ENCODE data around the gene CEP85L.
"Not testable (repeated sequence)": the region's sequence is repeated elsewhere in the genome, so short reads cannot be mapped to it uniquely, and the experiment has no call there.

Gene CEP85L

DNA sequence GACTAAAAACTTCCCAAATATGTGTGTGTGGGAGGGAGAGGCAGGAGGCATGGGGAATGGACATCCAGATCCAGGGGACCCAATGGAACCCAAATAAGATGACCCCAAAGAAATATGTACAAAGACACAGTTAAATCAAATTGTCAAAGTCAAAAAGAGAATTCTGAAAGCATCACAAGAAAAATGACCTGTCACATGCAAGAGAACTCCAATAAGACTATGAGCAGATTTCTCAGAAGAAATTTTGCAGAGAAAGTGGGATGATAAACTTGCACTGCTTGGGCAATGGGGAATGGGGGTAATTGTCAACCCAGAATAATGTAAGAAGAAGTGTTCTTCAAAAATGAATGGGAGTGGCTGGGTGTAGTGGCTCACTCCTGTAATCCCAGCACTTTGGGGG is 162.8 kb downstream of the CEP85L start:
- DNase-seq, result no peak

GRCh38 chr6:118485601-118486550 is 165.5 kb downstream of the CEP85L start:
- no peak for DNase-seq

DNA sequence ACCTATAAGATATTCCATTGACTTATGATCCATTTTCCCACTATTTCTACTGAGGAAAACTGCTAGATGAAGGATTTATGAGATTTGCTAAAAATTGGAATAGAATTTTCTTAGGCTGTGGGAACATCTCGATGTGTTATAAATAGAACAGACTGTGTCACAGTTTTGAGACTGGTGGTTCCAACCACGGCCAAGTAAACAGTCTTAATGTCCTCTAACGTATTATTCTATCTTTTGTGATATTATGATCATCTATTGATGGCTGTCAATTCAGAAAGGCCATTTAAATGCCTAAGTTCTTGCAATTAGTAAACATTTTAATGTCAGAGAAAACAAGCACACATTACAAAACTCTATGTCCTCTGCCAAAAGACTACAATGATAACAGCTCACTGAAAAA is 174.8 kb downstream of the CEP85L start:
- DNase-seq, result no peak

GRCh38 chr6:118473266-118473665 is 178.1 kb downstream of the CEP85L start:
- DNase-seq, result no peak

DNA sequence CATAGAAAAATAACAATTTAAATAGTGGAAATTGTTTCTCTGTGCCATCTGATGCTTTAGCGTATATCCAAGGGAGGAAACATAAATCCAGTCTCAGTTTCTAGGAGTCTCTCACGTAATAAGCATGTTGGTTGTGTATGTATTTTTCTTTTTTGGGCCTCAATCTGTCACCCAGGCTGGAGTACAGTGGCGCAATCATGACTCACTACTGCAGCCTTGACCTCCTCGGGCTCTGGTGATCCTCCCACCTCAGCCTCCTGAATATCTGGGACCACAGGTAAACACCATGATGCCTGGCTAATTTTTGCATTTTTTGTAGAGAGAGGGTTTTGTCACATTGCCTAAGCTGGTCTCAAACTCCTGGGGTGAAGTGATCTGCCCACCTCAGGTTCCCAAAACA is 181.9 kb downstream of the CEP85L start:
- no peak for DNase-seq

DNA sequence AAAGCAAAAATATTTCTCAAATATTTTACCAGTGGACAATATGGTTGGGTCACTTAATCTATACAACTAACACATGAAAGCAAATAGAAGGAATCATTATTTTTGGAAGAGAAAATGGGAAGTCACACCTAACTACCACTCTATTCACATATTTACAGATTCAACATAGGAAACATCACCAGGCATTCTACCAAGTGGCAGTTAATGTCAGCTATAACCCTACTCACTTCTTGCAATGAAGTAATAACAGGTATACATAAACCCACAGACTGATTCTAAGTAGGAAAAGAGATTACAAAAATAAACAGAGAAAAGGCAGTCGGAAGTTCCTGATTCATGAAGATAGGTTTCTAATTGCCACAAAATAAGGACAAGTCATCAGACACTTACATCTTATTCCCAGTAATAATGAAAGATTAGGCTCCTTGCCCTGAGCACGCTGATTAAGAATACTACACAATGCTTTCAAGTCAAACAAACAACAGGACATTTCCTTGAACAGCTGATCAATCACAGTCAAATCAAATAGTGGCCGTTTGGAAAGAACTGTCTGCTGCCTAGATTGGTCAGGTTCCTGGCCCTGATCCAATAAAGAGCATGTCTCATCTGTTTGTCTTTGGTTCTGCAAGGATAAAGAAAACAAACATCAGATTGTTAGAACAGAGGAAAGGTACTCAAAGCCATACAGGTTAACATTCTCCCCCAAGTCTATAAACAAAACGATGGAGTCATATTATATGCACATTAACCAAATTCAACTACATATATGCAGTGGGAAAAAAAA is 182.5 kb downstream of the CEP85L start:
- DNase-seq, result no peak

DNA sequence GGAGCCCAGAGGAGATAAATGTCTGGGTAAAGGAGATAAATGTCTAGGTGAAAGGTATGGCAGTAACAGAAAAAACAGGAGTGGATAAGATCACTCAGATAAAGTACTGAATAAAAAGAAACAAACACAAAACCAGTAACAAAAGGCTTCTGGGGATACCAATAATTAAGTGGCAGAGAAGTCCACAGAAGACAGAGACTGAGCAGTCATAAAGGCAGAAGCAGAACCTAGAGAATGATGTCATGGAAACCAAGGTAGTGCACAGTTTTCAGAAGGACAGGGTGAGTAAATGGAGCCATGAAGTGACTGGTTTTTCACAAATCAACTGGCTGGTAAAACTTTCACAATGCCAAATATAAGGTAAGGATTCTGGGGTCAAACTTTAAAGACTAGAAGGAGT is 184.2 kb downstream of the CEP85L start:
- DNase-seq, result no peak

DNA sequence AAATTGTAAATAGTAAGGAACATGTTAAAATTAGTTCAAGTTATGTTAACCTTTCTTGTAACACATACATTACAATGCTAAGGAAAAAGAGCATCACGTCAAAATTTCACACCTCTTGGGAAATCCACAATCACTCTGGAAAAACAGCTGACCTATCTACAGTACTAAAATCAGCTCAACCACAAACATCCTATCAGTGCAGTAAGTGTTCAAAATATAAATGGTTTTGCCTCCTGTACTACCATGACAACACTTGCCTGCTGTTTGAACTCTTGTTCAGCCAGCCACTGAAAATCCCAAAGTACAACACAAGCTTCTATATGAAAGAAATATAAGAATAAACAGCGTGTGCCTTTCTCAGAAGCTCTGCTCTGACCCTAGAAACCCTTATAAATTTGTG is 186.8 kb downstream of the CEP85L start:
- no peak for DNase-seq

DNA sequence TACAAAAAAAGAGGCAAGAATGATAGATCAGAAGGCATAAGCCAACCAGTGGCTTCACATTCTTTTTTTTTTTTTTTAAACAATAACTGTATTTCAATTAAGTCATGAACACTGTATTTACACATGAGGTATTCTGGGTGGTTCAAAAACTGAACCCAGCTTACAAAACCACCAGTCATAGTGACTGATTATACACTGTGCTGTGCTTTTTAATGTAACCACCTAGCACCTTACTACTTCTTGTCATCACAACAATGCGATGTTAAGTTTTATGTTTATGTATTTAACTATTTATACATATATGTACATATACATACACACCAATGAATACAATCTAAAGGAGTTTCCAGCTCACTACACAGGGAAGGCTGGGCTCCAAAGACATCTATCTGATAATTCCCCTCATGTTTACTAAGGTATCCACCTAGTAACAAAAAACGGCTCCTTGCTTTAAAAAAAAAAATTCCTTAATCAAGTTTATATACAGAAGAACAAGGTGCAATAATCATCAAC is 190.4 kb downstream of the CEP85L start:
- no peak for DNase-seq

DNA sequence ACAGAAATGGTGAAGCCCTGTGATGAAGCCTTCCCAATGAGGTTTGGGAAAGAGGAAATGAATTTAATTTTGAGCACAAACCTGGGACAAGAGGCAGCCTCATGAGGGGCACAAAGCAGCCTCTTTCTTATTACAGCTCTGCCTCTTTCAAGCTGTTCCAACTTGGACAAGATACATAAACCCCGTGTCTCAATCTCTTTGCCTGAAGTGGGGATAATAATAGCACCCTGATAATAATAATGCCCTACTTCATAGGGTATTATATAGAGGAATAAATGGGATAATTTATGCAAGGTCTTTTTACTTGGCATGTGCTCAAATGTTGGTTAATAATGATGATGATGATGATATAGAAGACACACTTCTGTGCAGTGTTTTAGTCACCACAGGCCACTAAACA is 194.4 kb downstream of the CEP85L start:
- DNase-seq, result no peak

DNA sequence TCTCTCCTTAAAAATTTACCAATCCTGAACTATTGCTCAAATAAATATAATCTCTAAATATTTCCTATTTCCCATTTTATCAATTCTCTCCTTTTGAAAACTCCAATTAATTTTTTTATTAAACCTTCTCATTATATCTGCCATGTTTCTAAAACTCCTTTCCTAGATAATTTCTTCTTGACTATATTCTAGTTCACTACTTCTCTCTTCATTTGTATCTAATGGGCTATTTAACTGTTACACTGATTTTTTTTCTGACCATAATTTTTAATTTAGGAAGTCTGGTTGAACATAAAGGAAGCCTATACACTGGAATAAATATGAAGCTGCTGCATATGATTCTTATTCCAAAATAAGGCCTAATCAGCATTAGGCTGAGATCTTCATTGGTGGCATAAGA is 199.6 kb downstream of the CEP85L start:
- DNase-seq, result no peak

GRCh38 chr6:118444796-118445195 is 206.6 kb downstream of the CEP85L start:
- DNase-seq, result no peak

DNA sequence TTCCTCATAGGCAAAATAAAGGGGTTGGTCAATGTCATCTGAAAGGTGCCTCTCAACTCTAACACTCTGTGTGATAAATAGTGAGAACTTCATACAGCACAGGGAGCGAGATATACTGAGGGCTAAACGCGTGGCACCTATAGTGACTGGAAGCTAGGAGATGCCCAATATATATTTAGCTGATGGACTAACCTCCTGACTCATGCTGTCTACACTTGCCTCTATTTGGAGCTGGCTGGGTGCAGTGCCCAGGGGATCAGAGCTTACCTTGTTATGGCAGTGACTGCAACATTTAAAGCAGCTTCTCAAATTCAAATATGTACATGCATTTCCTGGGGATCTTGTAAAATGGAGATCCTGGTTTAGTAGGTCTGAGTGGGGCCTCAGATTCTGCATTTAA is 214.9 kb downstream of the CEP85L start:
- no peak for DNase-seq

DNA sequence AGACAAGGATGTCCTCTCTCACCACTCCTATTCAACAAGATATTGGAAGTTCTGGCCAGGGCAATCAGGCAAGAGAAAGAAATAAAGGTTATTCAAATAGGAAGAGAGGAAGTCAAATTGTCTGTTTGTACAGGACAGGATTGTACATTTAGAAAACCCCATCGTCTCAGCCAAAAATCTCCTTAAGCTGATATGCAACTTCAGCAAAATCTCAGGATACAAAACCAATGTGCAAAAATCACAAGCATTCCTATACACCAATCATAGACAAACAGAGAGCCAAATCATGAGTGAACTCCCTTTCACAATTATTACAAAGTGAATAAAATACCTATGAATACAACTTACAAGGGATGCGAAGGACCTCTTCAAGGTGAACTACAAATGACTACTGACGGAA is 217.2 kb downstream of the CEP85L start:
- not testable (repeated sequence) for DNase-seq

GRCh38 chr6:118421312-118421711 is 230.1 kb downstream of the CEP85L start:
- not testable (repeated sequence) for DNase-seq

DNA sequence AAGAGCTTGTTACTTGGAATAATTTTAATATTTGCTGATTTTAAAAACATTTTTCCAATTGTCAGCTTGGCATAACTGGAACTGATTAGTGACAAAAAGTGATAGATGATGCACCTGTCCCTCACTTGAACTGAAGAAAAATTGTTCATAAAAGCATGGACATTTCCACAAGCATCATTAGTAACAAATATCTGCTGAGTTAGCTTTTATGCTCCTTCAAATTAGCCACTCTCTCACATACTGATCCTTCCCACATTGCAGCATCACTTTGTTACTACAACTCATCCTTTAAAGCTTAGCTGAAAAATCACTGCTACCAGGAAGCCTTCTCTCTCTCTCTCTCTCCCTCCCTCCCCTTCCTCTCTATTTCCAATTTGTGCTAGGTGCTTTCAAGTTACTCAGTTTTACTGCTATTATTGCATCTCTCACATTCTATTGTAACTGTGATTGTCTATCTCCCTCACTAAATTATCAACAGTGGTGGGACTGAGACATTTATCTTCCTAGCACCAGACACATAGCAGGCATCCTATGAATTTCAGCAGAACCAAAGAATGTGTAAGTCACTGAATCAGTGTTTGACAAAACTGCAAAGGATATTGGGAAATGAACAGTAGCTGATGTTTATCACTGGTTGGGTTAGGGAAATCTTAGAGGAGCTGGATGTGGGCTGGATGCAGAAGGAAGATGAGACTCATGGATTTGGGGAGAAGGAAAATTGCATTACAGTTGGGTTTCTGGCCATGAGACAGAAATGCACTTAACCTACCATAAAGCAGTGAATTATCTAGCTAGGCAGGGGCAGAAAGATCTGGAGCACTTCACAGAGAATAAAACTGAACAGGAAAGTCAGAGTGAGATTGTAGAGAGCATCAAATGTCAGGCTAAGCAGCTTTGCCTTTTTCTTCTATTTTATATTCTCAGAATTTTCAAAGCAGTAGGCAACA is 231.7 kb downstream of the CEP85L start:
- no peak for DNase-seq

Measured in CD4-positive, alpha-beta T cell treated with Interleukin-6 for 4 hours (primary cell).